ENCODE results near the gene PGGHG.

PGGHG gene

DNA sequence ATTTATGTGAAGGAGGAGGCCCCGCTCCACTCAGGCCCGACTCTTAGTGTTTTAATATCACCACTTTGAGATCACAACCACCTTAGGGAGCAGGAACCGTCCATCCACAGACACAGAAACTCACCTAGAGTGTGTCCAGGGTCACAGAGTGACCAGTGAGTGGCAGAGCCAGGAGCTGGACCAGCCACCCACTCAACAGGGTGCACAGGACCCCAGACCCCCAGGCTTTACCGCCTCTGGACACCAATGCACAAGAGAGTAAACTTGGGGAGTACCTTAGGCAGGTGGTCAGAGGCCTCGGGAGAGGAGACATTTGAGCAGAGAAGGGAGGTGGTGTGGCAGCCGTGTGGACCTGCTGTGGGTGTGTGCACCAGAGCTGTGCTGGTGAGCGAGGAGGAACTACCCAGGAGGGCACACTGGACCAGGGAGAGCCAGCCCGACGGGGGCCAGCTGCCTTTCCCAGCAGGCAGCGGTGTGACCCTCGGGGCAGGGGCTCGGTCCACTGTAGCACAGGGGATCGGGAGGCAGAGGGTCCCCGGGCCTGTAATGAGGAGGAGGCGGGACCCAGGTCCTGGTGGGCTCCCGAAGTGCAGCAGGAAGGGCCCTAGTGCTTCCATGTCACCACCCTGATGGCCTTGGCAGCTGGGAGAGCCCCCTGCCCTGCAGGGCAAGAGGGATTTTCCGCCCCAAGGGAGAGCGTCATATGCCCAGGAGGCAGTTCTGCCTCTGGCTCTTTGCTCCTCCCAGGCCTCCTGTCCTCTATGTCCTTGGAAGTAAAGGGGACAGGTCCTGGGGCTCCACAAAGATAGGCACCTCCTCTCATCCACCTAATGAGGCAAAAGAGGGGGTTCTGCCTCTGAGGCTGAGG, 18.2 kb upstream of the PGGHG start:
- no peak overlapping the region for H3K4me3 ChIP-seq (ENCODE audit: low read depth, low read length)
- TF ChIP-seq, protein P1, sequence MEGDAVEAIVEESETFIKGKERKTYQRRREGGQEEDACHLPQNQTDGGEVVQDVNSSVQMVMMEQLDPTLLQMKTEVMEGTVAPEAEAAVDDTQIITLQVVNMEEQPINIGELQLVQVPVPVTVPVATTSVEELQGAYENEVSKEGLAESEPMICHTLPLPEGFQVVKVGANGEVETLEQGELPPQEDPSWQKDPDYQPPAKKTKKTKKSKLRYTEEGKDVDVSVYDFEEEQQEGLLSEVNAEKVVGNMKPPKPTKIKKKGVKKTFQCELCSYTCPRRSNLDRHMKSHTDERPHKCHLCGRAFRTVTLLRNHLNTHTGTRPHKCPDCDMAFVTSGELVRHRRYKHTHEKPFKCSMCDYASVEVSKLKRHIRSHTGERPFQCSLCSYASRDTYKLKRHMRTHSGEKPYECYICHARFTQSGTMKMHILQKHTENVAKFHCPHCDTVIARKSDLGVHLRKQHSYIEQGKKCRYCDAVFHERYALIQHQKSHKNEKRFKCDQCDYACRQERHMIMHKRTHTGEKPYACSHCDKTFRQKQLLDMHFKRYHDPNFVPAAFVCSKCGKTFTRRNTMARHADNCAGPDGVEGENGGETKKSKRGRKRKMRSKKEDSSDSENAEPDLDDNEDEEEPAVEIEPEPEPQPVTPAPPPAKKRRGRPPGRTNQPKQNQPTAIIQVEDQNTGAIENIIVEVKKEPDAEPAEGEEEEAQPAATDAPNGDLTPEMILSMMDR (IDR thresholded peaks at IDR 0.05; ENCODE audit: low read depth, low read length): no peak

GRCh38 chr11:271319-271715, 17.6 kb upstream of the PGGHG start:
- H3K4me3 ChIP-seq (ENCODE audit: low read depth, low read length): no peak overlapping the region
- TF ChIP-seq, protein P1 (IDR thresholded peaks at IDR 0.05; ENCODE audit: low read depth, low read length): no peak

- TF ChIP-seq, protein P1 (IDR thresholded peaks at IDR 0.05; ENCODE audit: low read depth, low read length): no peak
- H3K4me3 ChIP-seq (ENCODE audit: low read depth, low read length): no peak overlapping the region
Measured at GRCh38 chr11:272195-272930, 16.6 kb upstream of the PGGHG start.

- H3K4me3 ChIP-seq (ENCODE audit: low read depth, low read length): no peak overlapping the region
Measured at GRCh38 chr11:272931-273198, 16.1 kb upstream of the PGGHG start.

DNA sequence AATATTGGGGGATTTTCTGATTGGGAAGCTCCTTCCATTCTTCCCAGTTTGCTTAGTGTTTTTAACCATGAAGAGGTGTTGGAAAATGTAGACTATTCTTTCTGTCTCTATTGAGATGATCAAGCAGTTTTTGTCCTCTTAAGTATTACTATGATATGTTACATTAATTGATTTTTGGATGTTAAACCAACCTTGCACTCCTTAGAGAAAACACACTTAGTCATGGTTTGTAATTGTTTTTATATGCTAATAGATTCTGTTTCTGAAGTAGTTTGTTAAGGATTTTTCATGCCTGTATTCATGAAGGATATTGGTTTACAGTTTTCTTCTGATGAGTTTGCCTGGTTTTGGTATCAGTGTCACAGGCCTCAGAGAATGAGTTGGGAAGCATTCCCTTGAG, 12.7 kb upstream of the PGGHG start:
- TF ChIP-seq, protein P1 (IDR thresholded peaks at IDR 0.05; ENCODE audit: low read depth, low read length): no peak

More at GRCh38 chr11:272931-273198, 16.1 kb upstream of the PGGHG start:
- TF ChIP-seq, protein P1 (IDR thresholded peaks at IDR 0.05; ENCODE audit: low read depth, low read length): no peak

GRCh38 chr11:278001-278951, 10.7 kb upstream of the PGGHG start, which contains the start of gene NLRP6:
TSS of gene NLRP6 (plus strand) at chr11:278407. CDS start at chr11:278570, 163 bp downstream.
- TF ChIP-seq, protein P1 (IDR thresholded peaks at IDR 0.05; ENCODE audit: low read depth, low read length): no peak
- H3K4me3 ChIP-seq (ENCODE audit: low read depth, low read length): no peak within 1 kb of the TSS

More for the DNA sequence above, 12.7 kb upstream of the PGGHG start:
- H3K4me3 ChIP-seq (ENCODE audit: low read depth, low read length): no peak overlapping the region

Data from WI38 (cell line).